ENCODE results near the gene ZSWIM4.
A peak's percentile ranks its signal among the peaks of the same experiment; 100 is the strongest.

Gene ZSWIM4

DNA sequence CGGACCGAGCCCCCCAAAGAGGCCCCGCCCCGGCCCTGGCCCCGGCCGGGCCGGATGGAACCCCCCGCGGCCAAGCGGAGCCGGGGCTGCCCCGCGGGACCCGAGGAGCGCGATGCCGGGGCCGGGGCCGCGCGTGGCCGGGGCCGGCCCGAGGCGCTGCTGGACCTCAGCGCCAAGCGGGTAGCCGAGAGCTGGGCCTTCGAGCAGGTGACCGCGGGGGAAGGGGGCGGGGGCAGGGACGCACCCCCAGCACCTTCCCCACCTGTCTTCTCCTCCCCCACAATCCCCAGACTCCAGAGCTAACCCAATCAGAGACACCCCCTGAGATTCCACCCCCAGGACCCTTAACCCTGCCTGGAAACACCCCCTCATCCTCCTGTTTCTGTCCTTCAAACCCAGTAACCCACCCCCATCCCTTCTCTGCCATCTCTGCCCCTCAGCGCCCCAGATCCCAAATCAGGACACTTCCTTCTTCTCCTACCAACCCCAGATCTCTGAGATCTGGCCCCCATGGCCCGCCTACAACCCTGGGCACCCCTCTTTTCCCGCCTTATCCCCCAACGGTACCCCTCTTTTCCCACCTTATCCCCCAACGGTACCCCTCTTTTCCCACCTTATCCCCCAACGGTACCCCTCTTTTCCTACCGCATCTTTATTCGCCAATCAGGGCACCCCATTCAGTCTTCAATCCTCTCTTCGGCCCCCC lies 505 bp downstream of the ZSWIM4 start:
- H3K27ac ChIP-seq, result peak overlapping the region; percentile 93
- CTCF ChIA-PET, result interaction anchor here (0.7 to 2.4 kb wide), 3 partner anchors 12 to 67 kb away, joined by 3 to 7 read pairs (median 4); no protein-coding TSS in a partner anchor
- no peak for DNase-seq (ENCODE audit: low spot score)
- TF ChIP-seq, protein P1, sequence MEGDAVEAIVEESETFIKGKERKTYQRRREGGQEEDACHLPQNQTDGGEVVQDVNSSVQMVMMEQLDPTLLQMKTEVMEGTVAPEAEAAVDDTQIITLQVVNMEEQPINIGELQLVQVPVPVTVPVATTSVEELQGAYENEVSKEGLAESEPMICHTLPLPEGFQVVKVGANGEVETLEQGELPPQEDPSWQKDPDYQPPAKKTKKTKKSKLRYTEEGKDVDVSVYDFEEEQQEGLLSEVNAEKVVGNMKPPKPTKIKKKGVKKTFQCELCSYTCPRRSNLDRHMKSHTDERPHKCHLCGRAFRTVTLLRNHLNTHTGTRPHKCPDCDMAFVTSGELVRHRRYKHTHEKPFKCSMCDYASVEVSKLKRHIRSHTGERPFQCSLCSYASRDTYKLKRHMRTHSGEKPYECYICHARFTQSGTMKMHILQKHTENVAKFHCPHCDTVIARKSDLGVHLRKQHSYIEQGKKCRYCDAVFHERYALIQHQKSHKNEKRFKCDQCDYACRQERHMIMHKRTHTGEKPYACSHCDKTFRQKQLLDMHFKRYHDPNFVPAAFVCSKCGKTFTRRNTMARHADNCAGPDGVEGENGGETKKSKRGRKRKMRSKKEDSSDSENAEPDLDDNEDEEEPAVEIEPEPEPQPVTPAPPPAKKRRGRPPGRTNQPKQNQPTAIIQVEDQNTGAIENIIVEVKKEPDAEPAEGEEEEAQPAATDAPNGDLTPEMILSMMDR (conservative IDR thresholded peaks at IDR 0.05; ENCODE audit: low read depth), result no peak
- POLR2A ChIA-PET (ENCODE audit: low non-redundant PET), result interaction anchor here (0.7 kb wide), 1 partner anchor 64 kb away, joined by 14 read pairs; no protein-coding TSS in a partner anchor

DNA sequence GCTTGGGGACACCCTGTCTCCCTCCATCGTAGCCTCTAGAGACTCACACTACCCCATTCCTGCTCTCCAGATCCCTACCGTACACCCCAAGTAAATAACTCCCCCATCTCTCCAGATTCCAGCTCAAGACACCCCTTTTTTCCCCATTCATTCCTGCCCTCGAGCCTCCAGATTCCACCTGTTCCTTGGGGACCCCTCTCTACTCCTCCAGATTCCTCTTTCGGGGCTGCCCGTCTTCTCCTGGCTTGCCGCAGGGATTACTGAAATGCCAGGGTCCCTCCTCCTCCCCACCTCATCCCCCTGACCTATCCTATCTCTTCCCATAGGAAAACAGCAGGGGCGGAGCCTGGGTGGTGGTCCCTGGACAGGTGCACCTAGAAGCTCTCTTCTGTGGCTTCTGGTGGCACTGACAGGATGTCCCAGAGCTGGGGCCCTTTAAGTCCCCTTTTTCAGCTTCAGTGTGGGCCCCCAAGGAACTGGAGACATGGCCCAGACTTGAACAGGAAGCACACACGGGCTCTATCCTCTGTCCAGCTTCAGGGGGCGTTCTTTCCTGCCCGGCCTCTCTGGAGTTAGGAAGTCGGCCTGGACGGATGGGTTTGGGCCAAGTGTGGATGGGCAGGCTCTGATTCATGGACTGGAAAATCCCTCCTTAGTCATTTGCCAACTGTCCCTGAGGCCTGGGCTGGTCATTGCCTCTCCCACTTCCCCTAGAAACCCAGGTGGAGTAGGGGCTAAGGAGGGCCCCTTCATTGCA lies 1.2 kb downstream of the ZSWIM4 start:
- peak overlapping the region; percentile 93 for H3K27ac ChIP-seq
- DNase-seq (ENCODE audit: low spot score), result peak; percentile 94
- TF ChIP-seq, protein P1 (conservative IDR thresholded peaks at IDR 0.05; ENCODE audit: low read depth), result no peak; the same call in 1 of the 2 replicates
- ChIA-PET POLR2A (ENCODE audit: low non-redundant PET) (interaction anchor here (0.6 to 0.7 kb wide), 3 partner anchors 64 to 577 kb away, joined by 3 to 14 read pairs (median 3); no protein-coding TSS in a partner anchor), CTCF (interaction anchor here (0.6 to 2.4 kb wide), 5 partner anchors 9 to 422 kb away, joined by 3 to 7 read pairs (median 5); no protein-coding TSS in a partner anchor)

DNA sequence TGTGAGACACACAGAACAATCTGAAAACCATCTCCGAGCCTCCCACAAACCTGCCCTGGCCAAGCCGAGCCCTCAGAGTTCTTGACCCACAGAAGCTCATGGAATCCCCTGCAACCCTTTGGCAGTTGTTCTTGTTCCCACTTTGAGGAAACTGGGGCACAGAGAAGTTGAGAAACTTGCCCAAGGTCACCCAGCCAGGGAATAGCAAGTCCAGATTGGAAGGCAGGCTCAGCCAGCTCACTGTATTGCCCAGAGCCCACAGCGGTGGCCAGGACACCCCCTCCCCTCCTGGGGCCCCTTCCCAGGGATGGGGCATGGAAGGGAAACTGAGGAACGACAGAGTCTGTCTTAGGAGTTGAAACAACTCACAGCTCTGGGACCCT lies 1.8 kb downstream of the ZSWIM4 start:
- TF ChIP-seq, protein P1 (conservative IDR thresholded peaks at IDR 0.05; ENCODE audit: low read depth), result no peak
- CTCF ChIA-PET, result interaction anchor here (0.6 to 2.4 kb wide), 3 partner anchors 37 to 421 kb away, joined by 3 to 7 read pairs (median 5); no protein-coding TSS in a partner anchor
- POLR2A ChIA-PET (ENCODE audit: low non-redundant PET), result interaction anchor here (0.6 kb wide), 1 partner anchor 578 kb away, joined by 3 read pairs; no protein-coding TSS in a partner anchor
- peak overlapping the region; percentile 93 for H3K27ac ChIP-seq
- no peak for DNase-seq (ENCODE audit: low spot score)

DNA sequence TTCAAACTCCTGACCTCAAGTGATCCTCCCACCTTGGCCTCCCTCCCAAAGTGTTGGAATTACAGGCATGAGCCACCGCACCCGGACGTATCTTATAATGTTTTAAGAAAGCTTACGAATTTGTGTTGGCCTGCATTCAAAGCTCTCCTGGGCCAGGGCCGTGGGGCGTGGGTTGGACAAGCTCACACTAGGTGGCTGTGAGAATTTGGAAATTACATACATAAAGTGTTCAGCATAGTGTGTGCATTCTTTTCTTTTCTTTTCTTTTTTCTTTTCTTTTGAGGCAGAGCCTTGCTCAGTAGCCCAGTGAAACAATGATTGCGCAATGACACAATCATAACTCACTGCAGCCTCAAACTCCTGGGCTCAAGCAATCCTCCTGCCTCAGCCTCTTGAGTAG lies 2.6 kb downstream of the ZSWIM4 start:
- DNase-seq (ENCODE audit: low spot score), result no peak
- ChIA-PET CTCF (interaction anchor here (0.6 to 2.4 kb wide), 3 partner anchors 16 to 210 kb away, joined by 3 to 7 read pairs (median 4); no protein-coding TSS in a partner anchor), POLR2A (ENCODE audit: low non-redundant PET) (no interaction called here)
- TF ChIP-seq, protein P1 (conservative IDR thresholded peaks at IDR 0.05; ENCODE audit: low read depth), result no peak
- peak overlapping the region; percentile 93 for H3K27ac ChIP-seq

DNA sequence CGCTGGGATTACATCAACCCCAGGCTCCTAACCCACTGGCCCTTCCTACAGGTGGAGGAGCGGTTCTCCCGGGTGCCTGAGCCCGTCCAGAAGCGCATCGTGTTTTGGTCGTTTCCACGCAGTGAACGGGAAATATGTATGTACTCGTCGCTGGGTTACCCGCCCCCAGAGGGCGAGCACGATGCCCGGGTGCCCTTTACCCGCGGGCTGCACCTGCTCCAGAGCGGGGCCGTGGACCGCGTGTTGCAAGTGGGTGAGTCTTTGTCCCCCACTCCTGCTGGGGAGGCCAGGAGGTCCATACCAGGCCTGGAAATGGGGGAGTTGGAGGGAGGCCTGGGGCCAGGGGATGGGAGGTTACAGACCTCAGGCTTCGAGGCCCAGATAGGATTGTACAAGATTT lies 4.4 kb downstream of the ZSWIM4 start:
- no peak for DNase-seq (ENCODE audit: low spot score)
- peak overlapping the region; percentile 93 for H3K27ac ChIP-seq
- CTCF ChIA-PET, result interaction anchor here (0.9 kb wide), 1 partner anchor 199 kb away, joined by 5 read pairs; no protein-coding TSS in a partner anchor
- TF ChIP-seq, protein P1 (conservative IDR thresholded peaks at IDR 0.05; ENCODE audit: low read depth), result no peak
- POLR2A ChIA-PET (ENCODE audit: low non-redundant PET), result no interaction called here

DNA sequence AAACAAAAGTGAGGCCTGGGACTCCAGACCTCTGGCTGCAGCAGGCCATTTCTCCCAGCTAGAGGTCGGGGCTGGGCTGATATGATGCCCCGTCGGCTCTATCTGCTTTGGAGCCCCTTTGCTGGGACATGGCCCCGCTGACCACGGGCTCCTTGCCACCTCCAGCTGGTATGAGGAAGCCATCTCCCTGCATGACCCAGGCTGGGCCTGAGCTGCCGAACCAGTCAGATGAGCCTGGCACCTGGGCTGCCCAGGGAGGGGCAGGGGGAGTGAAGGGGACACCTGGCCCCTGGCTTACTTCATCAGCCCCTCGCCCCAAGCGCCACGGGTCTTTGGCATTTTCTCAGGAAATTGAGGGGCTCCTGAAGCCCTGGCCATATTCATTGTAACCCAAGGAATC lies 7.8 kb downstream of the ZSWIM4 start:
- ChIA-PET POLR2A (ENCODE audit: low non-redundant PET) (no interaction called here), CTCF (interaction anchor here (0.7 kb wide), 1 partner anchor 66 kb away, joined by 4 read pairs; no protein-coding TSS in a partner anchor)
- TF ChIP-seq, protein P1 (conservative IDR thresholded peaks at IDR 0.05; ENCODE audit: low read depth), result no peak
- H3K27ac ChIP-seq, result peak overlapping the region; percentile 70
- no peak for DNase-seq (ENCODE audit: low spot score)

Data from RWPE1 (cell line).